ENCODE measurements around the gene PTTG1.

PTTG1 gene

GRCh38 chr5:160464466-160464797 is 42.8 kb downstream of the PTTG1 start:
- WGBS (ENCODE audit: insufficient coverage), result 43% methylated on average over 1 of the region's 4 CpGs
- Histone ChIP-seq H3K9me3 (ENCODE audit: control extremely low read depth in 1 of 5, control insufficient read depth in 4 of 5, insufficient read depth in 2 of 5, low read depth in 1 of 5, low read length in 4 of 5) (peaks cover 0 to 6% (median 0%) of the 10 kb centered on the region in 5 experiments), H3K4me3 (ENCODE audit: control insufficient read depth in 1 of 7, extremely low read depth in 1 of 7, insufficient read depth in 4 of 7, low read depth in 2 of 7, low read length in 6 of 7) (no peak overlapping the region), H3K27ac (ENCODE audit: insufficient read depth in 1 of 2, low read depth in 1 of 2, low read length in 2 of 2, poor library complexity in 1 of 2, severe bottlenecking in 2 of 2) (no peak overlapping the region), H3K27me3 (replicated peaks in 2 of 5; ENCODE audit: control insufficient read depth in 4 of 5, insufficient read depth in 5 of 5, low read length in 4 of 5) (no peaks in the 10 kb centered on the region), H3K4me1 (ENCODE audit: control extremely low read depth in 1 of 4, control insufficient read depth in 4 of 4, insufficient read depth in 4 of 4, low read length in 3 of 4) (peaks cover 20 to 56% (median 46%) of the 10 kb centered on the region in 4 experiments), H3K36me3 (ENCODE audit: control insufficient read depth in 4 of 4, insufficient read depth in 4 of 4, low read length in 3 of 4) (no peaks in the 10 kb centered on the region)
- CTCF ChIA-PET, result interaction anchor here (0.9 to 5.9 kb wide), 5 partner anchors 10 to 41 kb away, joined by 3 to 115 read pairs (median 3); no protein-coding TSS in a partner anchor
- DNase-seq, result peak in 1 of 3 donors; percentile 26
- POLR2A ChIA-PET, result no interaction called here

- WGBS (ENCODE audit: insufficient coverage), result 81% methylated on average over 4 of the region's 5 CpGs
- Histone ChIP-seq H3K4me3 (ENCODE audit: control insufficient read depth in 1 of 7, extremely low read depth in 1 of 7, insufficient read depth in 4 of 7, low read depth in 2 of 7, low read length in 6 of 7) (peak overlapping the region in 1 of 7 experiments; percentile 9), H3K27me3 (replicated peaks in 2 of 5; ENCODE audit: control insufficient read depth in 4 of 5, insufficient read depth in 5 of 5, low read length in 4 of 5) (no peaks in the 10 kb centered on the region), H3K36me3 (ENCODE audit: control insufficient read depth in 4 of 4, insufficient read depth in 4 of 4, low read length in 3 of 4) (no peaks in the 10 kb centered on the region), H3K27ac (ENCODE audit: insufficient read depth in 1 of 2, low read depth in 1 of 2, low read length in 2 of 2, poor library complexity in 1 of 2, severe bottlenecking in 2 of 2) (no peak overlapping the region), H3K4me1 (ENCODE audit: control extremely low read depth in 1 of 4, control insufficient read depth in 4 of 4, insufficient read depth in 4 of 4, low read length in 3 of 4) (peaks cover 31 to 72% (median 60%) of the 10 kb centered on the region in 4 experiments), H3K9me3 (ENCODE audit: control extremely low read depth in 1 of 5, control insufficient read depth in 4 of 5, insufficient read depth in 2 of 5, low read depth in 1 of 5, low read length in 4 of 5) (peaks cover 0 to 4% (median 0%) of the 10 kb centered on the region in 5 experiments)
- POLR2A ChIA-PET, result interaction anchor here (2.1 to 3.4 kb wide), 4 partner anchors 12 to 40 kb away, joined by 10 to 26 read pairs (median 14); no protein-coding TSS in a partner anchor
- DNase-seq, result no peak
- CTCF ChIA-PET, result interaction anchor here (0.7 to 5.9 kb wide), 8 partner anchors 13 to 44 kb away, joined by 3 to 115 read pairs (median 4); no protein-coding TSS in a partner anchor
Measured at GRCh38 chr5:160466116-160466515, 44.5 kb downstream of the PTTG1 start.

- no peaks in the 10 kb centered on the region for H3K36me3 ChIP-seq (ENCODE audit: control insufficient read depth in 4 of 4, insufficient read depth in 4 of 4, low read length in 3 of 4)
- no peaks in the 10 kb centered on the region for H3K9me3 ChIP-seq (ENCODE audit: control extremely low read depth in 1 of 5, control insufficient read depth in 4 of 5, insufficient read depth in 2 of 5, low read depth in 1 of 5, low read length in 4 of 5)
- no peaks in the 10 kb centered on the region for H3K27me3 ChIP-seq (replicated peaks in 2 of 5; ENCODE audit: control insufficient read depth in 4 of 5, insufficient read depth in 5 of 5, low read length in 4 of 5)
- WGBS (ENCODE audit: insufficient coverage), result 4% methylated on average over 7 of the region's 9 CpGs
- DNase-seq, result peak in 1 of 3 donors; percentile 49
- H3K27ac ChIP-seq (ENCODE audit: insufficient read depth in 1 of 2, low read depth in 1 of 2, low read length in 2 of 2, poor library complexity in 1 of 2, severe bottlenecking in 2 of 2), result peak overlapping the region; percentile 79 to 94
- H3K4me3 ChIP-seq (ENCODE audit: control insufficient read depth in 1 of 7, extremely low read depth in 1 of 7, insufficient read depth in 4 of 7, low read depth in 2 of 7, low read length in 6 of 7), result peak overlapping the region in 4 of 7 experiments; percentile 1 to 31 (median 18)
- CTCF ChIA-PET, result interaction anchor here (0.7 to 5.9 kb wide), 20 partner anchors 8 to 44 kb away, joined by 3 to 115 read pairs (median 4); no protein-coding TSS in a partner anchor
- POLR2A ChIA-PET, result interaction anchor here (0.8 to 3.4 kb wide), 7 partner anchors 11 to 48 kb away, joined by 3 to 26 read pairs (median 10); partner anchors contain the start of genes PTTG1 and SLU7
- H3K4me1 ChIP-seq (ENCODE audit: control extremely low read depth in 1 of 4, control insufficient read depth in 4 of 4, insufficient read depth in 4 of 4, low read length in 3 of 4), result peaks cover 39 to 80% (median 68%) of the 10 kb centered on the region in 4 experiments
Measured at GRCh38 chr5:160466889-160467554, 45.4 kb downstream of the PTTG1 start.

DNA sequence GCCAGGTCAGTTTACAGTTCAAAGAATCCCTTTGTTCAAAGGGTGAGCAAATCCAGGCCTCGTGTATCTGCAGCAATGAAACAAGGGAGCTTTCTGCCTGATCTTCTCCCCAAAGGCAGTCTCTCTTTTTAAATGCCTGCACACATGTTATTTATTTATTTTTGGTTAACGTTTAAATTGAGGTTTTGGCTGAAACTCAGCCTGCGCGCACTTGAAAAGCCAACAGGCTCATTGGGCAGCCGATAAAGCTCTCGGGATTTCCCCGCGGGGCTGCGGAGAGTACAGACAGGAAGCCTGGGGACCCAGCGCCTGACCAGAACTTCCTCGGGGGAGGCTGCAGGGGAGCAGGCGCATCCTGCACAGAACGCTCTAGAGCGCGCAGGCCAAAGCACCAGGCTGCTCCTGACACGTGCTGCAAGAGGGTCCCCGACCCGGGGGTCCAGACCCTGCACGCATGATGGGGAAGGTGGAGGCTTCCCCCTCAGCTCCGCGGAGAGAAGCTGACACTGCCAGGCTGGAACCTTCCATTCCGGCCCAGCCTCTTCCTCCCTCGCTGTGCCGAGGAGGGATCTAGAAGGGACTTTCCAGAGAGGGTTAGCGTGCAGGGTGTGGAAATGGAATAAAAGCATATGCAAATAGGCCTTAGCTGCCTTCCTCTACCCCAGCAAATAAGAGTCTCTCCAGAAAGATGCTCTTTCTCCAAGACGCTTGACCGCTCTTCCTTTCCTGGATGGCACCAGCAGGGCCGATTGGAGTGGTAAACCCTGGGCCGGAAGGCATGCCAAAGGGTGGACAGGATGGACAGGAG is 46.1 kb downstream of the PTTG1 start:
- ChIA-PET POLR2A (interaction anchor here (0.7 to 3.4 kb wide), 9 partner anchors 10 to 54 kb away, joined by 3 to 26 read pairs (median 9); partner anchors contain the start of genes PTTG1 and SLU7), CTCF (interaction anchor here (0.8 to 5.9 kb wide), 14 partner anchors 9 to 44 kb away, joined by 3 to 115 read pairs (median 5); no protein-coding TSS in a partner anchor)
- under 1% methylated on average over 22 of the region's 29 CpGs for WGBS (ENCODE audit: insufficient coverage)
- Histone ChIP-seq H3K4me1 (ENCODE audit: control extremely low read depth in 1 of 4, control insufficient read depth in 4 of 4, insufficient read depth in 4 of 4, low read length in 3 of 4) (peaks cover 39 to 84% (median 72%) of the 10 kb centered on the region in 4 experiments), H3K27me3 (replicated peaks in 2 of 5; ENCODE audit: control insufficient read depth in 4 of 5, insufficient read depth in 5 of 5, low read length in 4 of 5) (no peaks in the 10 kb centered on the region), H3K36me3 (ENCODE audit: control insufficient read depth in 4 of 4, insufficient read depth in 4 of 4, low read length in 3 of 4) (no peaks in the 10 kb centered on the region), H3K27ac (ENCODE audit: insufficient read depth in 1 of 2, low read depth in 1 of 2, low read length in 2 of 2, poor library complexity in 1 of 2, severe bottlenecking in 2 of 2) (peak overlapping the region; percentile 93 to 94), H3K4me3 (ENCODE audit: control insufficient read depth in 1 of 7, extremely low read depth in 1 of 7, insufficient read depth in 4 of 7, low read depth in 2 of 7, low read length in 6 of 7) (peak overlapping the region; percentile 15 to 97 (median 77)), H3K9me3 (ENCODE audit: control extremely low read depth in 1 of 5, control insufficient read depth in 4 of 5, insufficient read depth in 2 of 5, low read depth in 1 of 5, low read length in 4 of 5) (no peaks in the 10 kb centered on the region)
- DNase-seq, result peak; percentile 97 to 100 (median 99)

DNA sequence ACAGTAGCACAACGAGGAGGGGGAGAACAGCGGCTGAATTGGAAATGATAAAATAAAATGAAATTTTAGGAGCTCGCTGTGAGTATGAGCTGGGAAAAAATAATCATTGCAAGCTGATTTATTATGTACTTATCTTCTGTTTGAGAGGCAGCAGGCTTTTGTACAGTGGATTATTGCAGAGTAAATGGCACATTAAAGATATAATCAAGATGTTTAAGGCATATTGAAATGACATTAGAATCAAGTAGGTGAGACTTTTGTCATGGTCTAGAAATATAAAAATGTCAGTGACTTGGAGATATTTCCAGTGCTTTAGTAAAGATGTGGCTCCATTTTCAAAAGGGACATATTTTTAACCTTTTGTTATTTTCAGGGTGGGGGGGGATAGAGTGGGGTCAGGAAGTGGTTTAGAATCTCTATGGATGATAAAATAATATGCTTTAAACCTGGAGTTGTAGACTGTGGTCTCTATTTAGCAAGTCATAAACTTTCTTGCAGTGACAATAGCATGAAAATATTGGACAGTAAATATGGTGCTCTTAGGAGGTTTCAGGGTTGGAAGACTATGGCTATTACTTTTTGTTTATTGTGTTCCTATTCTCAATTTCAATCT is 46.8 kb downstream of the PTTG1 start:
- POLR2A ChIA-PET, result interaction anchor here (0.7 to 3.4 kb wide), 8 partner anchors 9 to 55 kb away, joined by 3 to 26 read pairs (median 10); partner anchors contain the start of gene PTTG1
- Histone ChIP-seq H3K27ac (ENCODE audit: insufficient read depth in 1 of 2, low read depth in 1 of 2, low read length in 2 of 2, poor library complexity in 1 of 2, severe bottlenecking in 2 of 2) (peak overlapping the region; percentile 93 to 94), H3K4me1 (ENCODE audit: control extremely low read depth in 1 of 4, control insufficient read depth in 4 of 4, insufficient read depth in 4 of 4, low read length in 3 of 4) (peaks cover 42 to 90% (median 77%) of the 10 kb centered on the region in 4 experiments), H3K9me3 (ENCODE audit: control extremely low read depth in 1 of 5, control insufficient read depth in 4 of 5, insufficient read depth in 2 of 5, low read depth in 1 of 5, low read length in 4 of 5) (no peaks in the 10 kb centered on the region), H3K36me3 (ENCODE audit: control insufficient read depth in 4 of 4, insufficient read depth in 4 of 4, low read length in 3 of 4) (peaks cover 0 to 1% (median 0%) of the 10 kb centered on the region in 4 experiments), H3K4me3 (ENCODE audit: control insufficient read depth in 1 of 7, extremely low read depth in 1 of 7, insufficient read depth in 4 of 7, low read depth in 2 of 7, low read length in 6 of 7) (peak overlapping the region; percentile 15 to 97 (median 77)), H3K27me3 (replicated peaks in 2 of 5; ENCODE audit: control insufficient read depth in 4 of 5, insufficient read depth in 5 of 5, low read length in 4 of 5) (no peaks in the 10 kb centered on the region)
- CTCF ChIA-PET, result interaction anchor here (1.2 to 5.9 kb wide), 9 partner anchors 9 to 39 kb away, joined by 3 to 115 read pairs (median 8); no protein-coding TSS in a partner anchor
- DNase-seq, result peak in 2 of 3 donors; percentile 27 to 47
- whole genome bisulfite sequencing (ENCODE audit: insufficient coverage), result 0% methylated on average over 3 of the region's 3 CpGs
